Fibroblast of the aortic adventitia (primary cell): ENCODE results near the gene MRPL41. TPM values are rescaled to one million over a fixed set of nuclear protein-coding genes. Genes with fewer than 3 reads are reported as not detected.

Experiments used
- DNase-seq: peaks from one replicate; pipeline ENCODE4 v3.0.0-alpha.2; 2010; ENCODE audit warnings: low read depth
- H3K4me3 ChIP-seq: 2 replicates; pipeline ENCODE4 v1.5.1; 2011; ENCODE audit warnings: low read depth, mild to moderate bottlenecking, control low read depth, low read length, moderate library complexity
- CTCF ChIP-seq: IDR thresholded peaks from 2 replicates; pipeline ENCODE4 v1.5.1; 2011; ENCODE audit warnings: mild to moderate bottlenecking, low read length, control low read depth, inconsistent platforms; ENCODE audit not compliant: insufficient read depth
- total RNA-seq: library from RNA; depleted of rRNA; stranded (reverse); fragments of >200 nt; gene quantifications from 2 replicates; pipeline ENCODE4 v1.2.3, GENCODE V29; 2012; ENCODE audit warnings: low replicate concordance

MRPL41 gene
- total RNA-seq, 1 donor, result 27.7 TPM

- TF ChIP-seq CTCF, result no peak
- H3K4me3 ChIP-seq, result no peak overlapping the region
- DNase-seq, result no peak
Observed at GRCh38 chr9:137598943-137599342, 47.3 kb downstream of the MRPL41 start.

Other genes starting within 250 kb of the MRPL41 start
- gene NRARP, start 249.6 kb upstream of the MRPL41 start, total RNA-seq, result 0.09 TPM in 1 of 2 replicates, not detected in the other
- gene EXD3, start 128.7 kb upstream of the MRPL41 start, total RNA-seq, result 5.2 and 14.3 TPM in 2 replicates
- 0.36 and 0.74 TPM in 2 replicates for gene NOXA1, start 128.5 kb upstream of the MRPL41 start, total RNA-seq
- not detected in 2 replicates for gene ENTPD8, start 110.5 kb upstream of the MRPL41 start, total RNA-seq
- 29.1 and 29.6 TPM in 2 replicates for gene NSMF, start 92.5 kb upstream of the MRPL41 start, total RNA-seq
- 0.81 and 5.4 TPM in 2 replicates for gene PNPLA7, start 1.5 kb upstream of the MRPL41 start, total RNA-seq
- 16.1 and 20.2 TPM in 2 replicates for gene DPH7, start 27.0 kb downstream of the MRPL41 start, total RNA-seq
- 5.1 and 15.5 TPM in 2 replicates for gene ZMYND19, start 38.6 kb downstream of the MRPL41 start, total RNA-seq
- gene ARRDC1, start 53.8 kb downstream of the MRPL41 start, total RNA-seq, result 1.8 and 15.0 TPM in 2 replicates
- gene EHMT1, start 67.1 kb downstream of the MRPL41 start, total RNA-seq, result 31.4 and 41.8 TPM in 2 replicates